PC-3 (cell line): ENCODE results near the gene LAG3.

Experiments
- CTCF ChIP-seq: fragments of 300-600 bp; sonication (generic); conservative IDR thresholded peaks from 2 replicates; pipeline ENCODE4 v1.5.1; 2017; ENCODE audit warnings: antibody characterized with exemption, low read depth, mild to moderate bottlenecking, low read length
- EZH2 ChIP-seq: fragments of 300-600 bp; sonication (generic); IDR thresholded peaks from one replicate; pipeline ENCODE4 v1.6.1; 2017; ENCODE audit warnings: antibody characterized with exemption, mild to moderate bottlenecking, low read length; ENCODE audit not compliant: unreplicated experiment
- EZH2phosphoT487 ChIP-seq: fragments of 300-600 bp; sonication (generic); IDR thresholded peaks from 2 replicates; pipeline ENCODE4 v1.6.1; 2018; ENCODE audit warnings: mild to moderate bottlenecking, antibody characterized with exemption, low read length, borderline replicate concordance

DNA sequence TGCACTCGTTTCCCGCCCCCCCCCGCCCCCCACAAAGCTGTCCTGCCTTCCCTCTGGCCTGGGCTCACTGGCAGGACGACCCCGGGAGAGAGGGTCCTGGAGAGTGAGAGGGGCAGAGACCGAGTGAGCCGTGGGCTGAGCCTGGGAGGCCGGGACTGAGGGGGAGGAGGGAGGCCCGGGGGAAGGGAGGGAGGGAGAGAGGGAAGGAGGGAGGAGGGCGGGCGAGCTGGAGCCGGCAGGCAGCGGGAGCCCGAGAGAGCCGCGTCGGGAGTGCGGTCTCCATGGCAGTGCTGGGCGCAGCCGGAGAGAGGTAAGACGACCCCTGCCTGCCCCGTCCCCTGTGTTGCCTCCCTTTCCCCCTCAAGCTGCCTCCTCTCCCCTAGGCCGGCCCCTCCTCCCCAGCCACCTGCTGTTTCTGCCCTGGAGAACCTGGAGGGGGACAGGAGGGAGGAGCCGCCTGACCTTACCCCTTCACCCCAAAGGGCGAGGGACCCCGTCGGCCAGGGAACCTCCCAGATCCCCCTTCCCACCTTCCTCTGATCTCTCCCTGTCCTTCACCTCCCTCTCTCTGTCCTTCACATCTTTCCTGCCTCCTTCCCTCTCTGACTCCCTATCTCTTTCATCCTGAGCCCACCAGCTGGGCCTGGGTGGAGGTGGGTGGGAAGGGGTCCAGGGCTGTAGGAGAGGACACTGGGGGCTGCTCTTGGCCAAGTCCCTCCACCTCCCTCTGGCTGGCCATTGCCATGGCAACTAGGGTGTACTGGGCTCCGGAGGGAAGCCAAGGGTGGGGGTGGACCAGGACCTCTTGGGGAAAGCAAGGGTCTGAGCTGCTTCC, 49.5 kb downstream of the LAG3 start, which contains the start of gene GPR162:
- no peak for TF ChIP-seq CTCF
- no peak for TF ChIP-seq EZH2phosphoT487
- TF ChIP-seq EZH2, result no peak
